Measurements from ENCODE around the gene NLK. TPM values are rescaled to one million over a fixed set of nuclear protein-coding genes. Genes with fewer than 3 reads are reported as not detected.

NLK gene
- total and polyA plus RNA-seq, 2 donors = 18.8 to 23.5 TPM

DNA sequence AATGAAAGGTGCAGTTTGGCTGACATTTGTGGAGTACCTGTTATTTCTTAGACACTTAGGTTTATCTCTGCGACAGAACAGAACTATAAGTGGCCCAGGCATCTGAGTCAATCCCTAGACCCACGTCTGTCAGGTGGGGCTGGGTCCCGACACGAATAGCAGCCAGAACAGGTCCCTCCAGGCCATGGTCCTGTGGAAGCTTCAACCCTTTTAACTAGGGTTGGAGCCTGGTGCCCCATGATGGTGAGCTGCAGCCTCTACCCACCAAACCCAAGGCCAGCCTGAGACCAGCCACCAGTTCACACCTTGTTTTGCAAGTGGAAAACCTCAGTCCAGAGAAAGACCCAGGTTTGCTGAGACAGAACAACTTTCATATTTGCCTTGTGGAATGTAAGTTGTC, 202.0 kb downstream of the NLK start:
- DNase-seq (ENCODE audit: low read depth in 6 of 9, low spot score in 9 of 9) = no peak
- WGBS = 98% methylated on average over 4 of the region's 4 CpGs
- Histone ChIP-seq H3K4me3 (ENCODE audit: low read length in 2 of 2) (no peak overlapping the region), H3K36me3 (ENCODE audit: control insufficient read depth in 2 of 2, insufficient read depth in 2 of 2, low read length in 1 of 2) (no peaks in the 10 kb centered on the region), H3K27me3 (ENCODE audit: control insufficient read depth in 2 of 2, insufficient read depth in 1 of 2, low read length in 1 of 2) (peaks cover 0 to 14% of the 10 kb centered on the region in 2 donors), H3K4me1 (ENCODE audit: control insufficient read depth in 2 of 2, insufficient read depth in 2 of 2, low read length in 2 of 2) (no peaks in the 10 kb centered on the region), H3K27ac (ENCODE audit: low read depth in 1 of 2, low read length in 1 of 2) (no peak overlapping the region), H3K9me3 (ENCODE audit: control insufficient read depth in 2 of 2, insufficient read depth in 1 of 2, low read length in 1 of 2) (no peaks in the 10 kb centered on the region)

Other genes starting within 250 kb of the NLK start
- 0.33 TPM for gene NOS2, start 242.1 kb upstream of the NLK start, total RNA-seq
- gene NOS2, start 242.1 kb upstream of the NLK start, polyA plus RNA-seq = 0.21 TPM
- 3.8 TPM for gene LYRM9, start 149.3 kb upstream of the NLK start, total RNA-seq
- 27.7 TPM for gene LYRM9, start 149.3 kb upstream of the NLK start, polyA plus RNA-seq

Measured in thymus (tissue), 11 donors.